GM12878 (cell line): ENCODE measurements around the gene SRSF10. TPM values are rescaled to one million over a fixed set of nuclear protein-coding genes. Genes with fewer than 3 reads are reported as not detected.

Experiments
- BACH1 ChIP-seq: fragments of 450-650 bp; IDR thresholded peaks from 2 replicates; pipeline ENCODE4 v1.6.1; 2017; ENCODE audit warnings: mild to moderate bottlenecking, borderline replicate concordance
- CBX3 ChIP-seq: fragments of 200-600 bp; sonication (generic); IDR thresholded peaks from 2 replicates; pipeline ENCODE4 v1.6.1; 2016; ENCODE audit warnings: low read depth, borderline replicate concordance
- FOXM1 ChIP-seq: IDR thresholded peaks from 2 replicates; pipeline ENCODE4 v1.6.1; 2012; ENCODE audit warnings: low read depth, mild to moderate bottlenecking, inconsistent platforms, low read length, moderate library complexity
- HDAC6 ChIP-seq: fragments of 200-600 bp; sonication (generic); IDR thresholded peaks from one replicate; pipeline ENCODE4 v1.8.0; 2017; ENCODE audit warnings: antibody characterized with exemption; ENCODE audit not compliant: unreplicated experiment
- IKZF1 ChIP-seq: fragments of 450-650 bp; conservative IDR thresholded peaks from 2 replicates; pipeline ENCODE4 v1.6.1; 2017; ENCODE audit warnings: antibody characterized with exemption, mild to moderate bottlenecking
- JUNB ChIP-seq: IDR thresholded peaks from 2 replicates; pipeline ENCODE4 v1.6.1; 2016; ENCODE audit warnings: antibody characterized with exemption, mild to moderate bottlenecking
- NFYA ChIP-seq: IDR thresholded peaks from 2 replicates; pipeline ENCODE4 v1.6.1; 2011; ENCODE audit warnings: low read depth, mild to moderate bottlenecking, low read length, improper control_type of control experiment, borderline replicate concordance
- NR2C1 ChIP-seq: fragments of 450-650 bp; IDR thresholded peaks from 2 replicates; pipeline ENCODE4 v1.6.1; 2017; ENCODE audit warnings: antibody characterized with exemption, mild to moderate bottlenecking, moderate library complexity
- SIN3A ChIP-seq: IDR thresholded peaks from 2 replicates; pipeline ENCODE4 v1.6.1; 2012; ENCODE audit warnings: low read depth, low read length, improper control_type of control experiment
- SREBF1 ChIP-seq: IDR thresholded peaks from 2 replicates; pipeline ENCODE4 v1.6.1; 2012; ENCODE audit warnings: mild to moderate bottlenecking, low read length
- SREBF2 ChIP-seq: IDR thresholded peaks from 2 replicates; pipeline ENCODE4 v1.6.1; 2012; ENCODE audit warnings: mild to moderate bottlenecking, low read length
- ZNF217 ChIP-seq: fragments of 450-650 bp; IDR thresholded peaks from 2 replicates; pipeline ENCODE4 v1.6.1; 2017; ENCODE audit warnings: antibody characterized with exemption, mild to moderate bottlenecking
- polyA plus RNA-seq, 11 experiments: library from polyadenylated mRNA; depleted of rRNA in 4 of 11; unstranded in 6 of 11; stranded (reverse) in 5 of 11; fragments of >200 nt; fragmentation: Nextera tagmentation in 4 of 11; fragmentation: Illumina TruSeq in 1 of 11; extraction: Ambion mirVana in 4 of 11; extraction: Trizol in 1 of 11; gene quantifications; 1 replicate in 1 of 11; 2 replicates in 10 of 11; pipeline versions ENCODE4 v1.2.1 to v1.2.3, GENCODE V29; 2011 to 2016; ENCODE audit warnings: inconsistent platforms in 2 of 11, missing spikeins in 2 of 11, low read depth in 1 of 11
- total RNA-seq, 4 experiments: library from RNA; depleted of rRNA in 3 of 4; stranded (reverse); fragments of >200 nt in 3 of 4; fragmentation: Illumina TruSeq in 1 of 4; extraction: Trizol in 1 of 4; gene quantifications; 2 replicates each; pipeline versions ENCODE4 v1.2.1 to v1.2.3, GENCODE V29; 2013 to 2021
- TF ChIP-seq, protein P1 (sequence below): IDR thresholded peaks from 2 replicates; pipeline ENCODE4 v1.6.1; 2011; ENCODE audit warnings: mild to moderate bottlenecking, low read depth, low read length, moderate library complexity; ENCODE audit not compliant: insufficient replicate concordance
- TF ChIP-seq, protein P2 (sequence below): fragments of 450-650 bp; IDR thresholded peaks from 2 replicates; pipeline ENCODE4 v1.6.1; 2016; ENCODE audit warnings: mild to moderate bottlenecking, moderate library complexity, borderline replicate concordance
- TF ChIP-seq, protein P3 (sequence below): fragments of 150-350 bp; IDR thresholded peaks from 2 replicates; pipeline ENCODE4 v1.6.1; 2014; ENCODE audit warnings: mild to moderate bottlenecking, low read depth, low read length
- TF ChIP-seq, protein P4 (sequence below): fragments of 450-650 bp; IDR thresholded peaks from 2 replicates; pipeline ENCODE4 v1.6.1; 2017; ENCODE audit warnings: mild to moderate bottlenecking, low read depth, inconsistent platforms; ENCODE audit not compliant: poor library complexity, severe bottlenecking
- TF ChIP-seq, protein P5 (sequence below): IDR thresholded peaks from 2 replicates; pipeline ENCODE4 v1.6.1; 2012; ENCODE audit warnings: low read length, inconsistent platforms
- TF ChIP-seq, protein P6 (sequence below): IDR thresholded peaks from 2 replicates; pipeline ENCODE4 v1.6.1; 2012; ENCODE audit warnings: low read depth, low read length, improper control_type of control experiment

The SRSF10 gene
- total and polyA plus RNA-seq, 10 of the 15 experiments (the other 5 are each of a cell fraction or from before 2014, with no cell fraction given): 157 to 279 (median 222) TPM

DNA sequence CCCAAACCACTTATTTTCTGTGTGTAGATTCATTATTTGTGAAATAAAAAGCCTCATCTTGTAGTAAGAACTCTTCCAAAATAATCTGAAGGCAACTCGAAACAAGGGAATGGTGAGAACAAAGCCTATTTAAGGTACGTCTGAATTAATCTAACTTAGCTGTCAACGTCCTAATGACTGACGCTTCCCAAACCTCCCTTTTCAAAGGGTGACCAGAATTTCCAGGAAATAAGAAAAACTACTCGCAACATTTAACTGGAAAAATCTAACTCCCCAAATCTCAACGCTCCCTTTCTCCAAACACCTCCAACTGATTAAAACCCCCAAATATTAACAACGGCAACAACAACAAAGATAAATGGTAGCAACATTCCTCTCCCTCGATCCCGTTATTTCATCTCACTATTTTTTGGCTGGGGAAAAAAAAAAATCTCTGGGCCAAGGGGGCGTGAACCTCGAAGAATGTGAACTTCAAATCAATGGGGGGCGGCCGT lies 693 bp downstream of the SRSF10 start (continued):
- TF ChIP-seq, protein P1, sequence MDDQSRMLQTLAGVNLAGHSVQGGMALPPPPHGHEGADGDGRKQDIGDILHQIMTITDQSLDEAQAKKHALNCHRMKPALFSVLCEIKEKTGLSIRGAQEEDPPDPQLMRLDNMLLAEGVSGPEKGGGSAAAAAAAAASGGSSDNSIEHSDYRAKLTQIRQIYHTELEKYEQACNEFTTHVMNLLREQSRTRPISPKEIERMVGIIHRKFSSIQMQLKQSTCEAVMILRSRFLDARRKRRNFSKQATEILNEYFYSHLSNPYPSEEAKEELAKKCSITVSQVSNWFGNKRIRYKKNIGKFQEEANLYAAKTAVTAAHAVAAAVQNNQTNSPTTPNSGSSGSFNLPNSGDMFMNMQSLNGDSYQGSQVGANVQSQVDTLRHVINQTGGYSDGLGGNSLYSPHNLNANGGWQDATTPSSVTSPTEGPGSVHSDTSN: peak; percentile 26
- TF ChIP-seq, protein P2, sequence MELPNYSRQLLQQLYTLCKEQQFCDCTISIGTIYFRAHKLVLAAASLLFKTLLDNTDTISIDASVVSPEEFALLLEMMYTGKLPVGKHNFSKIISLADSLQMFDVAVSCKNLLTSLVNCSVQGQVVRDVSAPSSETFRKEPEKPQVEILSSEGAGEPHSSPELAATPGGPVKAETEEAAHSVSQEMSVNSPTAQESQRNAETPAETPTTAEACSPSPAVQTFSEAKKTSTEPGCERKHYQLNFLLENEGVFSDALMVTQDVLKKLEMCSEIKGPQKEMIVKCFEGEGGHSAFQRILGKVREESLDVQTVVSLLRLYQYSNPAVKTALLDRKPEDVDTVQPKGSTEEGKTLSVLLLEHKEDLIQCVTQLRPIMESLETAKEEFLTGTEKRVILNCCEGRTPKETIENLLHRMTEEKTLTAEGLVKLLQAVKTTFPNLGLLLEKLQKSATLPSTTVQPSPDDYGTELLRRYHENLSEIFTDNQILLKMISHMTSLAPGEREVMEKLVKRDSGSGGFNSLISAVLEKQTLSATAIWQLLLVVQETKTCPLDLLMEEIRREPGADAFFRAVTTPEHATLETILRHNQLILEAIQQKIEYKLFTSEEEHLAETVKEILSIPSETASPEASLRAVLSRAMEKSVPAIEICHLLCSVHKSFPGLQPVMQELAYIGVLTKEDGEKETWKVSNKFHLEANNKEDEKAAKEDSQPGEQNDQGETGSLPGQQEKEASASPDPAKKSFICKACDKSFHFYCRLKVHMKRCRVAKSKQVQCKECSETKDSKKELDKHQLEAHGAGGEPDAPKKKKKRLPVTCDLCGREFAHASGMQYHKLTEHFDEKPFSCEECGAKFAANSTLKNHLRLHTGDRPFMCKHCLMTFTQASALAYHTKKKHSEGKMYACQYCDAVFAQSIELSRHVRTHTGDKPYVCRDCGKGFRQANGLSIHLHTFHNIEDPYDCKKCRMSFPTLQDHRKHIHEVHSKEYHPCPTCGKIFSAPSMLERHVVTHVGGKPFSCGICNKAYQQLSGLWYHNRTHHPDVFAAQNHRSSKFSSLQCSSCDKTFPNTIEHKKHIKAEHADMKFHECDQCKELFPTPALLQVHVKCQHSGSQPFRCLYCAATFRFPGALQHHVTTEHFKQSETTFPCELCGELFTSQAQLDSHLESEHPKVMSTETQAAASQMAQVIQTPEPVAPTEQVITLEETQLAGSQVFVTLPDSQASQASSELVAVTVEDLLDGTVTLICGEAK: peak; percentile 36; the same call in 1 of the 2 replicates
- TF ChIP-seq JUNB: no peak
- TF ChIP-seq FOXM1: 0 out of 2 replicates have a peak, but pooled peaks have one; percentile 12
- TF ChIP-seq ZNF217: no peak
- TF ChIP-seq HDAC6: no peak
- no peak for TF ChIP-seq NR2C1
- TF ChIP-seq, protein P3, sequence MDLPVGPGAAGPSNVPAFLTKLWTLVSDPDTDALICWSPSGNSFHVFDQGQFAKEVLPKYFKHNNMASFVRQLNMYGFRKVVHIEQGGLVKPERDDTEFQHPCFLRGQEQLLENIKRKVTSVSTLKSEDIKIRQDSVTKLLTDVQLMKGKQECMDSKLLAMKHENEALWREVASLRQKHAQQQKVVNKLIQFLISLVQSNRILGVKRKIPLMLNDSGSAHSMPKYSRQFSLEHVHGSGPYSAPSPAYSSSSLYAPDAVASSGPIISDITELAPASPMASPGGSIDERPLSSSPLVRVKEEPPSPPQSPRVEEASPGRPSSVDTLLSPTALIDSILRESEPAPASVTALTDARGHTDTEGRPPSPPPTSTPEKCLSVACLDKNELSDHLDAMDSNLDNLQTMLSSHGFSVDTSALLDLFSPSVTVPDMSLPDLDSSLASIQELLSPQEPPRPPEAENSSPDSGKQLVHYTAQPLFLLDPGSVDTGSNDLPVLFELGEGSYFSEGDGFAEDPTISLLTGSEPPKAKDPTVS: no peak
- TF ChIP-seq SIN3A: no peak
- no peak for TF ChIP-seq IKZF1
- no peak for TF ChIP-seq SREBF2
- no peak for TF ChIP-seq SREBF1
- TF ChIP-seq, protein P4, sequence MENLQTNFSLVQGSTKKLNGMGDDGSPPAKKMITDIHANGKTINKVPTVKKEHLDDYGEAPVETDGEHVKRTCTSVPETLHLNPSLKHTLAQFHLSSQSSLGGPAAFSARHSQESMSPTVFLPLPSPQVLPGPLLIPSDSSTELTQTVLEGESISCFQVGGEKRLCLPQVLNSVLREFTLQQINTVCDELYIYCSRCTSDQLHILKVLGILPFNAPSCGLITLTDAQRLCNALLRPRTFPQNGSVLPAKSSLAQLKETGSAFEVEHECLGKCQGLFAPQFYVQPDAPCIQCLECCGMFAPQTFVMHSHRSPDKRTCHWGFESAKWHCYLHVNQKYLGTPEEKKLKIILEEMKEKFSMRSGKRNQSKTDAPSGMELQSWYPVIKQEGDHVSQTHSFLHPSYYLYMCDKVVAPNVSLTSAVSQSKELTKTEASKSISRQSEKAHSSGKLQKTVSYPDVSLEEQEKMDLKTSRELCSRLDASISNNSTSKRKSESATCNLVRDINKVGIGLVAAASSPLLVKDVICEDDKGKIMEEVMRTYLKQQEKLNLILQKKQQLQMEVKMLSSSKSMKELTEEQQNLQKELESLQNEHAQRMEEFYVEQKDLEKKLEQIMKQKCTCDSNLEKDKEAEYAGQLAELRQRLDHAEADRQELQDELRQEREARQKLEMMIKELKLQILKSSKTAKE: no peak
- TF ChIP-seq NFYA: no peak
- TF ChIP-seq CBX3: no peak
- TF ChIP-seq, protein P5, sequence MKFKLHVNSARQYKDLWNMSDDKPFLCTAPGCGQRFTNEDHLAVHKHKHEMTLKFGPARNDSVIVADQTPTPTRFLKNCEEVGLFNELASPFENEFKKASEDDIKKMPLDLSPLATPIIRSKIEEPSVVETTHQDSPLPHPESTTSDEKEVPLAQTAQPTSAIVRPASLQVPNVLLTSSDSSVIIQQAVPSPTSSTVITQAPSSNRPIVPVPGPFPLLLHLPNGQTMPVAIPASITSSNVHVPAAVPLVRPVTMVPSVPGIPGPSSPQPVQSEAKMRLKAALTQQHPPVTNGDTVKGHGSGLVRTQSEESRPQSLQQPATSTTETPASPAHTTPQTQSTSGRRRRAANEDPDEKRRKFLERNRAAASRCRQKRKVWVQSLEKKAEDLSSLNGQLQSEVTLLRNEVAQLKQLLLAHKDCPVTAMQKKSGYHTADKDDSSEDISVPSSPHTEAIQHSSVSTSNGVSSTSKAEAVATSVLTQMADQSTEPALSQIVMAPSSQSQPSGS: no peak
- TF ChIP-seq, protein P6, sequence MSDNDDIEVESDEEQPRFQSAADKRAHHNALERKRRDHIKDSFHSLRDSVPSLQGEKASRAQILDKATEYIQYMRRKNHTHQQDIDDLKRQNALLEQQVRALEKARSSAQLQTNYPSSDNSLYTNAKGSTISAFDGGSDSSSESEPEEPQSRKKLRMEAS: no peak
- TF ChIP-seq BACH1: no peak
